GM12892 (cell line): ENCODE results near the gene NEDD8.
A peak's percentile ranks its signal among the peaks of the same experiment; 100 is the strongest.

Experiments used
- POLR2A ChIP-seq: IDR thresholded peaks from 2 replicates; pipeline ENCODE4 v1.6.1; 2011; ENCODE audit warnings: low read depth, low read length, control low read depth
- POLR2AphosphoS5 ChIP-seq: IDR thresholded peaks from 2 replicates; pipeline ENCODE4 v1.6.1; 2011; ENCODE audit warnings: low read depth, low read length, control low read depth

GRCh38 chr14:24188251-24189058, 43.7 kb downstream of the NEDD8 start, which contains the start of gene IPO4:
- peak; percentile 94 for TF ChIP-seq POLR2A
- TF ChIP-seq POLR2AphosphoS5: peak; percentile 92
